Inflammatory macrophage treated with lipopolysaccharide for 4 hours (primary cell): ENCODE results near the gene KPNA6.
A peak's percentile ranks its signal among the peaks of the same experiment; 100 is the strongest.

Experiments used
- DNase-seq: peaks from one replicate; pipeline ENCODE4 v3.0.0-alpha.2; 2020

KPNA6 gene

DNA sequence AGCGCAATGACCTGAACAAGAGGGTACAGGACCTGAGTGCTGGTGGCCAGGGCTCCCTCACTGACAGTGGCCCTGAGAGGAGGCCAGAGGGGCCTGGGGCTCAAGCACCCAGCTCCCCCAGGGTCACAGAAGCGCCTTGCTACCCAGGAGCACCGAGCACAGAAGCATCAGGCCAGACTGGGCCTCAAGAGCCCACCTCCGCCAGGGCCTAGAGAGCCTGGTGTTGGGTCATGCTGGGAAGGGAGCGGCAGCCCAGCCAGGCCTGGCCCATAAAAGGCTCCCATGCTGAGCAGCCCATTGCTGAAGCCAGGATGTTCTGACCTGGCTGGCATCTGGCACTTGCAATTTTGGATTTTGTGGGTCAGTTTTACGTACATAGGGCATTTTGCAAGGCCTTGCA, 87.1 kb downstream of the KPNA6 start:
- DNase-seq: no peak

DNA sequence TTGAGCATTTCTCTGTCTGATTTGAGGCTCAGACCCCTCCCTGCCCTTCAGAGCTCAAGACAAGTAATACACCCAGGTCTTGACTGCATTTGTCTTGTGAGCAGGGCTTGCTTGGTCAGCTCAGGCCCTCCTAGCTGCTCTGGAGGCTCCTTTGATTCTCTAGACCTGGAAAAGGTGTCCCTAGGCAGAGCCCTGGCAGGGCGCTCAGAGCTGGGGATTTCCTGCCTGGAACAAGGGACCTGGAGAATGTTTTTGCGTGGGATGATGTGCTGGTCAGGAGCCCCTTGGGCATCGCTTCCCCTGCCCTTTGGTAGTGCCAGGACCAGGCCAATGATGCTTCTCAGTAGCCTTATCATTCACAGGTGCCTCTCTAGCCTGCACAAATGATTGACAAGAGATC, 87.7 kb downstream of the KPNA6 start:
- no peak for DNase-seq

DNA sequence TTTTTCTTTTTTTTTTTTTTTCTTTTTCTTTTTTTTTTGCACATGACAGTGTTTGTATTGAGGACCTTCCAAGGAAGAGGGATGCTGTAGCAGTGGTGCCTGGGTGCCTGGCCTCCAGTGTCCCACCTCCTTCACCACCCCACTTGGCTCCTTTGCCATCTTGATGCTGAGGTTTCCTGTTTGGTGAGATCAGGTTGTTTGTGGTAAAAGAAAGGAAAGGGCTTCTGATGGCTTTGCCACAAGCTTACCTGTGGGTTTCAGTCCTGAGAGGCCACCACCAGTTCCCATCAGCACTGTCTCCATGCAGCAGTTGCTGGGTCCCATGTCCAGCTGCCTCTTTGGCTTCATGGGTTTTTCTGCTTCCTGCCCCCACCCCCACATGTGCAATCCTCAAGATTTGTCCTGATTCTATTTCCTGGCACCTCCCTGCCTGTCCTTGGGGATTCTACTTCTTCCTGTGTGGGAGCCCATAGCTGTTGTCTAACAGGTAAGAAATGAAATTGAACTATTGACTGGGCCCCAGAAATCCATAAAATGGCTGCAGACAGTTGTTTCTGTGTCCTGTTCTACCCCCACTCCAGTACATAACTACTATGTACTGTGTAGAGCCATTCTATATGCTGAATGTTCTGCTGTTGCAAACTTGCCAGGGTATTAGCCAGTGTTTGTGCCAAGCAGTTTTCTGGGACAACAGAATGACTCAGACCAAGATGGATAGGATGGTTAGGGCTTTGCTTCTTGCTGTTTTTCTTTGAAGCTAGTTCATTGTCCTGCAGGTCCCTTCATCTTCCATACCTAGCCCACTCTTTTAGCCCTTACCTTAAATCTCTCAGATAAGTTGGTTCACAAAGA, 88.3 kb downstream of the KPNA6 start:
- DNase-seq: no peak

DNA sequence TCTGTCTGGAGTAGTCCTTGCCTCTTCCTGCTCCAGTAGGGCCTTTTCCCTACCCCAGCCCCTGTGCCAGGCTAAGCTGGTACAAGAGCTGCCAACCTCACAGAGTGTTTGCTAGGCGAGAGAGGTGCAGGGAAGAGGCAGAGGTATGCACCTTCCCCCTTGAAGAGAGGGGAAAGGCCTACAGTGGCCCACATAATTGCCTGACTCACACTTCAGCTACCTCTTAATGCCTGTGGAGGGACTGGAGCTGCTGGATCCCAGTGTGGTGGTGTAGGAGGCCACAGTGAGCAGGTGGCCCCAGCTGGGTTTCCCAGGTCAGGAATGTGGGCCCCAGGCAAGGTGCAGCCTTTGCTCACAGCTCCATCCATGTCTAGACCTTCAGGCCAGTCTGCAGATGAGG, 89.2 kb downstream of the KPNA6 start:
- DNase-seq: no peak

DNA sequence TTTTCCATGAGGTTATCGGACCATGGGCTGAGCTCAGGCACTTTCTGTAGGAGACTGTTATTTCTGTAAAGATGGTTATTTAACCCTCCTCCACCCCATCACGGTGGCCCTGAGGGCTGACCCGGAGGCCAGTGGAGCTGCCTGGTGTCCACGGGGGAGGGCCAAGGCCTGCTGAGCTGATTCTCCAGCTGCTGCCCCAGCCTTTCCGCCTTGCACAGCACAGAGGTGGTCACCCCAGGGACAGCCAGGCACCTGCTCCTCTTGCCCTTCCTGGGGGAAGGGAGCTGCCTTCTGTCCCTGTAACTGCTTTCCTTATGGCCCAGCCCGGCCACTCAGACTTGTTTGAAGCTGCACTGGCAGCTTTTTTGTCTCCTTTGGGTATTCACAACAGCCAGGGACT, 90.0 kb downstream of the KPNA6 start:
- no peak for DNase-seq

DNA sequence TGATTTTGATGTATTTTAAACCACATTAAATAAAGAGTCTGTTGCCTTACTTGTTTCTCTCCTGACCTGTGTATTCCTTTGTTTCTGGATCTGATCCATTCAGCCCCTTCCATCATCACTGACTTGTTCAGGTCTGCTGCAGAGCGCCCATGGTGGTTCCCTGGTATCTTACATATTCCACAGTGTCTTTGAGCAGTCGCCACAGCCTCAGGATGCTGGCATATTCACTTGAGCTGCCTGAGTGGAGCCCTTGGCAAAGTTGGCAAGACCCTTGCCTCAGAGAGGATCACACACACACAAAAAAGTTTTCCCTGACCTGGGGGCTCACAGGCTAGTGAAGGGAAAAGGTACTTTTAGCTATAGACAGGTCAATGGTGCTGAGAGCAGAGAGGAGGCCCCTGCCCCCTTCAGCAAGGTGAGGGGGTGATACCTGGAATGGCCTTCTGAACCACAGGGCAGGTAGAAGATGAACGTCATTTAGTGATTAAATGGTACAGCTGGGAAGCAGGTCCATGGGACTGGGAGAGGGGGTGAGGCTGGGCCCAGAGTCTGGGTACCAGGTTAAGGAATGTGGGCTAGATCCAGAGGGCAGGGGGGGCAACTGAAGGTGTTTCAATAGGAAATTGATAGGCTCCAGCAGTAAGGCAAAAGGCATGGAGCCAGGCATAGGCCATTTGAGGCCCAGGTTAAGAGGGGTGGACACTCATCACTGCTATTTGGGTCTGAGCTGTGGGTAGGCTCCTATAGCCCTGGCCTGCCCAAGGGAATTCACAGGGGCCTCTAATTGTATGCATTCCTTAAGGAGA, 90.6 kb downstream of the KPNA6 start:
- DNase-seq: no peak

DNA sequence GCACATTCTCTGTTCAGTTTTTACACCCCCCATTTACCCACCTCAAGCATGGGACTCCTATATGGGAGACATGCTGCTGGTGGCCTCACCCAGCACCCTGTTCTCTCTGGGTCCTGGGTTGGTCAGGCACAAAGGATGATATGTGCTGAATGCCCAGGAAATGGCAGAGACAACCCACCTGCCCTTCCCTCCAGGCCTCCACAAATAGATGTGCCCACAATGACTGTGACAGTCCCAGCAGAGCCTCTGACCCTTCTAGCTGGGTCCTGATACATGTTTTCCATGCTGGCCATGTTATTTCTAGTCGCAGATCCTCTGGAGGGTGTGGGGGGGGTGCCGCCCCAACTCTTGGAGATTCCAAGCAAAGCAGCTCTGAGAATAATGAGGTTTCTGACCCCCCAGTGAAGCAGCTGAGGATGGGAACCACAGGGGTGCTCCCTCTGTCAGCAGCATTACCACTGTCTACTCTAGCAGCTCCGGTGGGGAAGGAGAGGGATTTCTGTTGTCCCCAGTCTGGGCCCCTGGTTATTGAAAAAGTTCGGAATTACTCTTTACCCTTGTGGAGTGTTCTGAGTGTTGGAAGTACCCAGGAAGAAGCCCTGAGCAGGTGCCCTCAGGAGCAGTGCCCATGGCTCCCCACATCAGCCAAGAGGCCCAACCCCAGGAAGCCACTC, 91.3 kb downstream of the KPNA6 start:
- DNase-seq: no peak

DNA sequence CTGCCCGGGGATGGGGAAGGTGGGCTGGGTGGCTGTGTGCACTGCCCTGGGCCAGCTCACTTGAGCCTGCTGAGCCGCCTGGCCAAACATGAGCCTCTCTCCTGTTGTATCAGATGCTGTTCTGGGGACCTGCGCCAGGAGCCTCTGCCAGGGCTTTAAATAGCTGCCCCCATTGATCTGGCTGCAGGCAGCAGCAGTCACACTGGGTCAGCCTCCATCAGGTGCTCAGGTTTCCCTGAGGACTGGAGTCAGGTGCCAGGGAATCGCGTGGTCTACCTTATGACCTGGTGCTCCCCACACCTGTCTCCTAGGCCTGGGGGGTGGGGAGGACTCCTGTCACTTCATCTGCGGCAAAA, 91.8 kb downstream of the KPNA6 start:
- DNase-seq: no peak

DNA sequence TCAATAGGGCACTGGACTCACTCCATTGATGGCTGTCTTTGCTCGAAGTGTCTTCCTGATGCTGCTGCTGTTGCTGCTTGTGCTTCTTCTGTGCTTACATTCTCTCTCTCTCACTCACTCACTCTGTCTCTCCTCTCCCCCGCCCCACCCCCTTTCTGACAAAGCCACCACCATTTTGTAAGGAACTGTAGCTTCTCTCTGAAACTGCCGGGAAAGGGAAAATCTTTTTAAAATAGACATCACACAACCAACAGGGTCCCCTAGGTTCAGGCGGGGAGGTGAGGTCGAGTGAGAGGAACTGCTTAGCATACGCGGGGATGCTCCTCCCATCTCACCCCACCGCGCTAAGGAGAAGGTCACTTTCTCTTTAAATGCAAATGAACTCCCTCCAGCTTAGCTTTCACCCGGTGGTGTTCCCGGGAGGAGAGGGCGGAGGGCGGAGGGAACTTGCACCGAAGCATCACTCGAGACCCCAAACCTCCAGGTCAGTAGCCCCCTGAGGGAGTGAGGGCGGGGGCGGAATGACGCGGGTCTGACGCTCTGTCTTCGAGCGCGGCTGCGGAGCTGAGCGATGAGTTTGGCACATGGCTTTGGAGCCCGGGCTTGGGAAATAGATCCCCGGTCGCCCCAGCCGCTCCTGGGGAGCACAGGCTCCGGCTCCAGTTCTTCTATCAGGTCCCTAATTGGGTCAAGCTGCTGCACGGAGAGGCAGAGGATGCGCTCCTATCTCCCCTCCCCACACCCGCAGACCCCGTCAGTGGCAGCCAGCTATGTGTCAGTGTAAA, 92.6 kb downstream of the KPNA6 start, which contains the start of gene CCDC28B:
Gene CCDC28B, plus strand, starts transcription at position 370 of the 785 bp plus-strand sequence. CDS start 1,341 bp downstream, outside the sequence.
- peak; percentile 30 for DNase-seq

DNA sequence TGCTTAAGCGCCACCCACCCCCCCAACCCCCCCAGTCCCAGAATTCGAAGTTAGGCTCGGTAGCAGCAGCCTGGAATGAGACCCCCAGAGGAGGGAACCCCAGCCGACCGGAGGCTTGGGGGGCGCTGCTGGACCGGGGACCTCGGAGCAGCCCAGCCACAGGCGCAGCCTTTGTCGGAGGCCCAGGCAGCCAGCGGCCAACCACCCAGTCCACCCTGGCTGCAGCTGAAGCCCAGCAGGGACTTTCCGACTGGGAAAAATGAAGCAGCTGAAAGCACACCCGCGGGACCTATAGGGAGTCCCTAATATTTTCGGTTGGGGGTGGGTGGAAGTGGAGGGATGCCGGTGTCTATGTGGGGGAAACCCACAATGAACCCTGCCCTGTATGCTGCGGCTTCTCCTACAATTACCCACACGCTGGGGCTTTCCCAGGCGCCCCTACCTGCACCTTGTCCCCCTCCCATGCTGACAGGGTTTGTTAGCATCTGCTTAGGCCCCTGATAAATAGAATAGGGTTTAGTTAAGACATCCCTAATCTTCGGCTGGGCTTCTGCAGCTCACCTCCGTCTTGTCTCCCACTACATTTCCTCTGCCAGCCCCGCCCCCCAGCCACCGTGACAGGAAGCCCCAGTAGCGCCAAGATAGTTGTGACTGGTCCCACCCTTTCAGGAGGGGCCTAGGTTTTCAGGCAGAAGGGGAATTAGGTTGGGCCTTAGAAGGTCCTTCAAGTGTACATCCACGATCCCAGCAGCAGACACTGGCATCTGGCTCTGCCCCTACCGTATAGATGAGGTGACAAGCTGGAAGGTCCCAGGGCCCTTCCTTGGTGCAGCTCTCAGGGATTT, 93.4 kb downstream of the KPNA6 start:
- DNase-seq: no peak

DNA sequence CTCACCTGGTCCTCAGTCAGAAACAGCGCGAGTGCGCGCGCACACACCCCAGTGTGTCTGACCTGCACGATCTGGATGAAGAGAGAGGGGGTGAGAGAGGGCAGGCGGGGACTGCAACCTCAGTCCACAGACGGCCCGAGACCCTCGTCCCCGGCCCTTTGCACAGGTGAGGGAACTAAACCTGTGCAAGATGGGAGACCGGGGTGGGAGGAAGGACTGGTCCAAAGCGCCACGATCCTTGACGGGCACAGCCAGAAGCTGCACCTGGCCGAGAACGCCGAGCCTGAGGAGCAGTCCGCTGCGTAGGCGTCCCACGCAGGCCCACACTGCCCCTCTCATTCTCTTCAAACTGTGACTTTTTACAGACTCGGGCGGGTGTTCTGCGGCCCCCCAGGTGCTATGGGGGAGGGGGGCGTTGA, 97.1 kb downstream of the KPNA6 start:
- no peak for DNase-seq

DNA sequence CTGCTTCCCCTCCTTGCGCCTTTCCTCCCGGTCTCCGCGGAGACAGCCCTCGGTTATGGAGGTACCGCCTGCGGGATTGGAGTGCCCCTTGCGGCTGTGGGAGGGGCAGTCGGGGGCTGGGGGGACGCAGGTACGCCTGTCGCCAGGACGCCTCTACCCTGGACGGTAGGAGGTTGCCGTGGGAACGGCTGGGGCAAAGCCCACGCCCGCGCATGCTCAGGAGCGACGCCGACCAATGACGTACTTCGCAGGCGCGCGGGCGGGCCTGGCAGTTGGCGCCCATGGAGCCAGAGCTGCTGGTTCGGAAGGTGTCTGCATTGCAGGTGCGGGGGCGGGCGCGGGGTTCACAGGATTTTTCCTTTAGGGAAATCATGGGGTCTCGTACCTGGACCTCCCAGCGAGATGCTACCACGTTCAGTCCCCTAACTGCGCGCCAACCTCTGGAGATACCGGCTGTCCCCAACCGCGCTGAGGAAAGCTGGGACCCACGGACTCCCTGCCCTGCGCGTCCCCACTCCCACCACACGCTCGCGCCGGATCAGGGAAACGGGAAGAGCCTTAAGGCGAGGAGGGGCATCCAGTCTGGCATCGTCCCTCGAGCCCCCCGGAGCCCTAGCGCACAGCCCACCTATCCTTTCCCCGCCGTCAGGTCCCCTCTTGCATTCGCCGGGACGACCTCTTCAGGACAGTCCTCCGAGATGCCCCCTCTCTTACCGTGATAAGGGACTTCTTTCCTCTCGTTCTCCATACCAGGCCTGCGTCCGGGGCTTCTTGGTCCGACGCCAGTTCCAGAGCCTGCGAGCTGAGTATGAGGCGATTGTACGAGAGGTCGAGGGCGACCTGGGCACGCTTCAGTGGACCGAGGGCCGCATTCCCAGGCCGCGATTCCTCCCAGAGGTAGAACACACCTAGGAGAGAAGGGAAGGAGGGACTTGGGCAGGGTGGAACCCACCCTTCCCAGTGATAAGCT, 97.8 kb downstream of the KPNA6 start, which contains the start of gene IQCC:
Gene IQCC, plus strand, starts transcription at position 271 of the 970 bp plus-strand sequence. Its CDS starts 11 bp downstream, at position 282.
- DNase-seq: peak; percentile 82

DNA sequence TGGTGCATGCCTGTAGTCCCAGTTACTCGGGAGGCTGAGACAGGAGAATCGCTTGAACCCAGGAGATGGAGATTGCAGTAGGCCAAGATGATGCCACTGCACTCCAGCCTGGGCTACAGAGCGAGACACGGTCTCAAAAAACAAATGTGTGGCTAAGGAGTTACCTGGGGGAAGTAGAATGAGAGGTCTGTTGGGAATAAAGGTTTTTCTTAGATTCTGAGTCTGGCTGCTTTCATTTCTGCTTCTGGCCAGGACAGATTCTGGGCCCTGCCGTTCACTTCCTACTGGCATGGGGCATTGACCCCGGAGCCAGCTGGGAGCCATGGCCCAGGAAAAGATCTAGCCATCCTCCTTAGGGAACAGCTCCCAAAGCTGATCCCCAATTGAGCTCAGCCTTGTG, 100.6 kb downstream of the KPNA6 start:
- DNase-seq: no peak

DNA sequence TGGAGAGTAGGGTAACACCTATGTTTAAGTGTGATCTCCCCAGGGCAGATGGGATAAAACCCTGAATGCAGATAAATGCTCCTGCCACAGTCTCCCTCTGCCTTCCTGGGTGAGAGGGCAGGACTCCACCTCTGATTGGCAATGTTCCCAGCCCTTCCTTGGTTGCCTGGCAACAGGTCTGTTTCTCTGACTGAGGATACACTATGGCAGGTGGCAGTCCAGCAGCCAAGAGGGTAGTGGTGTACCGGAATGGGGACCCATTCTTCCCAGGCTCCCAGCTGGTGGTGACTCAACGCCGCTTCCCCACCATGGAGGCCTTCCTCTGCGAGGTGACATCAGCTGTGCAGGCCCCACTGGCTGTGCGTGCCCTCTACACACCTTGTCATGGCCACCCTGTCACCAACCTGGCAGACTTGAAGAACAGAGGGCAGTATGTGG, 101.1 kb downstream of the KPNA6 start, which contains the start of gene DCDC2B:
Gene DCDC2B, plus strand, starts transcription at position 199 of the 438 bp plus-strand sequence. Its CDS starts 5 bp downstream, at position 204.
- no peak for DNase-seq

DNA sequence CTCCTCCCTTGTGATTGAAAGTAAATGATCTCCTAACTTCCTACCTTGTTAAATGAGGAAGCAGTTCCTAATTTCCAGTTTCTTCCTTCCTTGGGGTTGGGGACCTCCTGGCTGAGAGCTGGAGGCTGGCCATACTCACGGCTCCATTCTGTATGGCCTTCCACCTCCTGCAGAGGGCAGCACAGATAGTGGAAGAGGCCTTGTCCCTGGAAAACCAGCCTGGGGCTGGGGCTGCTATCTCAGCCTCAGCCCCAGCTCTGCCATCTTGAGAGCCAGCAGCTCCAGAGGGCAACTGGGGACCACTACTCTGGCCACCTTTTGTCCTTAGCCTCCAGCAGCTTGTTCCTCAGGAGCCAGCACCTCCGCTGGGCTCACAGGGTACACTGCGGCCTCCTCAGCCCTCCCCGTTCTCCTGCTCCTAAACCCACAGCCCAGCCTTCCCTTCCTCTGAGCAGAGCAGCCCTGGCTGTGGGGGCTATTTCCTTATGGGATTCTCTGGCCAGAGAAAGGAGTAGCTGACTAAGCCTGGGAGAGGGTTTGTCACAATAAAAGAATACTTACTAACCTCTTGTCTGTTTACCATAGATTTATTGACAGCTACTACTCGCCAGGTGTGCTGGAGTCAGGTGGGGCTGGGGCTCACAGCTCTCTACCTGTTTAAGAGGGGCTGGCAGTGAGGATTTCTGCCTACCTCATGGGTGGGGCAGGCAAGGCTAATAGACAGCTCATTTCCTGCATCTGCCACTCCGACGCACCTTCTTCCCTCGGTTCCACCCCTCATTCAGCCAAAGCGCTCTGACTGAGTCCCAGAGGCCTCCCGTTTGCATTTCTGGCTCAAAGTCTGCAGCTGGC, 108.0 kb downstream of the KPNA6 start:
- DNase-seq: peak; percentile 67

DNA sequence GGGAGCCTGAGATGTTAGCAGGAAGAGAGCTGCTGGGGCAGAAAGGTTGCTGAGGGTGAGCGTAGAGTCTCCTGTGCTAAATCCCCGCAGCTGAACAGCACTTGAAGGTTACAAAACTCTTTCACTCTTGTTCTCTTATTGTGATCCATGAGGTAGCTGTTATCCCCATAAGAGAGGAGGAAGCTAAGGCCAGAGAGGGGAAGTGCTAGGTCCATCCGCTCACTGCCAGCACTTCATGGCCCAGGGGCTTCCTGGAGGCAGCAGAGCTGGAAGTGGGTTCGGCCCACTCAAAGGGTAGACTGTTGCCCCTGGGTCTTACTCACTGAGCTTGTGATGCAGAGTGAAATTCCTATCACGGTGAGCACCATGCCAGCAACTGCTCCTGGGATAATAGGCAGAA, 108.7 kb downstream of the KPNA6 start:
- DNase-seq: peak; percentile 24

DNA sequence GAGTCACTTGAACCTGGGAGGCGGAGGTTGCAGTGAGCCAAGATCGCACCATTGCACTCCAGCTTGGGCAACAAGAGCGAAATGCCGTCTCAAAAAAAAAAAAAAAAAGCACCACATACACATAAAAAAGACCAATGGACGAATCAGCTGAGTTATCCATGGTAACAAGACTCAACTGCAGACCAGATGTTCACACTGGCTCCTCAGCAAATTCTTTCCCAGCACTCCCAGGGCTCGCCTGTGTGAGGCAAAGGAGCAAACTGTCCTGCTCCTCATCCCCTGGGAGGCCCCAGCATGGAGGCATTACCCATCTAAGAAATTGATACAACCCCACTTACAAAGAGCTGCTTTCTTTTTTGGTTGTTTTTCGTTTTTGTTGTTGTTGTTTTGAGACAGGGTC, 111.2 kb downstream of the KPNA6 start:
- no peak for DNase-seq

DNA sequence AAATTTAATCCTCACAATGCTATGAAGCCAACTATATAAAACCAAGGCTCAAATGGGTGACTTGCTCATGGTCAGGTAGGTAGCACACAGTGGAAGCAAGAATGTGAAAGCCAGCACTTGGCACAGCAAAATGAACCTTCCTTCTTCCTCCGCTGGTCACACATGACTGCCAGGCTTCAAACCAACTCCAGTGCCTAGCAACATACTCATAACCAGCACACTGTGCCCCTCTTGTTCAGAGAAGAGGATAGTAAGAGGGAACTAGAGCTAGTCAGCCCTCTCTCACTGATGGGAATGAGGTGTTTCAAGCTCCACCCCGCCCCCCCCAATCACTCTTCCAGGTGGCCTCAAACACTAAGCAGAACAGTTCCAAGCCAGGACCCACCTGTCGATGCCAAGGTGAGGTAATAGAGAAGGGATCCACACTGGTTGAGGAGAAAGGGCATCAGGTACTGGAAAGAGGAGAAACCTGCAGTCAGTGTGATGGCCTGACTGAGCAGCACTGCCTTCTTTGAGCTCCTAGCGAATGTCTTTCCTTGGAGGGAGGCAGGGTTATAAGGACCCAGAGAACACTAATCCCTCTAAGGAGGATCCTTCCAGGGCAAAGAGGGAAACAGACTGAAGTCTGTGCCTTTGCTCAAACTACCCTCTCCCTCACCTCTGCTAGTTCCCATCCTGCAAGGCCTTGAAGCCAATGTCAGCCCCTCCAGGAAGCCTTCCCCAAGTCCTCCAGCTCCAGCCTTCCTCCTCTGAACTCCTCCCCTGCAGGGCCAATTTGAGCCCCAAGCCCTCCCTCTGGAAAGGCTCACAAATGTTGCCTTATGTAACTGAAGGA, 113.1 kb downstream of the KPNA6 start:
- DNase-seq: no peak
